ENCODE data around the gene SCPEP1.

The SCPEP1 gene

DNA sequence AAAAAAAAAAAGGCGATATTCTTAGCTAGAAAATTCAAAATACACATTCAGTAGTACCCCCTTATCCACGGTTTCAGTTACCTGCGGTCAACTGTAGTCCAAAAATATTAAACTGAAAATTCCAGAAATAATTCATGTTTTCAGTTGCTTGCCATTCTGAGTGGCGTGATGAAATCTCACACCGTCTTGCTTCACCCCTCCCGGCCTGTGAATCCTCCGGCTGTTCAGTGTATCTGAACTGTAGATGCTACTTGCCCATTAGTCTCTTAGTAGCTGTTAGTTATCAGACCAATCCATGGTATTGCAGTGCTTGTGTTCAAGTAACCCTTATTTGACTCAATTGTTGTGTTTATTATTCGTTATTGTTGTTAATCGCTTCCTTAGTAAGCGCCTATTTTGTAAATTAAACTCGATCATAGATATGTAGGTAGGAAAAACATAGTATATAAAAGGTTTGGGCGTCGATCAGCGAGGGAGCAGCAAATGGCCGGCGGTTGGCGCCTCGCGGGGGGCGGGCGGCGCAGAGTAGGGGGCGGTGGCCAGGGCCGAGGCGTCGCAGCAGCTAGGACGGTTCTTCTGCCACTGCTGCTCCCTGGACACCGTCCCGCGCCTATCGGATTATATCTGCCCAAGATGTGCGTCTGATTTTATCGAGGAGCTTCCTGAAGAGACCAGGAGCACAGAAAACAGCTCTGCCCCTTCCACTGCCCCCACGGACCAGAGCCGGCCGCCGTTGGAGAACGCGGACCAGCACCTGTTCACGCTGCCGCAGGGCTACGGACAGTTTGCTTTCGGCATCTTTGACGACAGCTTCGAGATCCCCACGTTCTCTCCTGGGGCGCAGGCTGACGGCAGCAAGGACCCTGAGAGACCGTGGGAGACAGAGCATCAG, 67.3 kb downstream of the SCPEP1 start:
- DNase-seq, result no peak

DNA sequence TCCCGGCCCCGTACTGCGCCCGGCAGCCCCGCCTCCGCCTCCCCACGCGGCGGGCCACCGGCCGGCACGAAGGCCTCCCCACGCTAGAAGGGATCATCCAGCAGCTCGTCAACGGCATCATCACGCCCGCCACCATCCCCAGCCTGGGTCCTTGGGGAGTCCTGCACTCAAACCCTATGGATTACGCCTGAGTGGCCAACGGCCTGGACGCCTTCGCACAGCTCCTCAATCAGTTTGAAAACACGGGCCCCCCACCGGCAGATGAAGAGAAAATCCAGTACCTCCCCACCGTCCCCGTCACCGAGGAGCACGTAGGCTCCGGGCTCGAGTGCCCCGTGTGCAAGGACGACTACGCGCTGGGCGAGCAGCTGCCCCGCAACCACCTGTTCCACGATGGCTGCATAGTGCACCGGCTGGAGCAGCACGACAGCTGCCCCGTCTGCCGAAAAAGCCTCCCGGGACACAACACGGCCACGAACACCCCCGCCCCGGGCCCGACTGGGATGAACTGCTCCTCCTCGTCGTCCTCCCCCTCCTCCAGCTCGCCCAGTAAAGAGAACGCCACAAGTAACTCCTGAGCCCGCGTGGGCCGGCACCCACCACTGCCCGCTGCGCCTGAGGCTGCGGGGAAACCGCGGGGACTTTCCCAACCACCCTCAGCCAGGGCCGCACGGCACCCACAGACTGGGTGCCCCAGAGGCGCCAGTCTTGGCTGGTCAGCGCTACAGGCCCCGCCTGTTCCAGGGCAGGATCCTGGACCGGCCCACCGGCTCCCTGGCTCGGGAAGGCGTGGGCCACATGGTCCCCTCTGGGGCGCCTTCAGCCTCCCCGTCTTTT, 68.2 kb downstream of the SCPEP1 start:
- no peak for DNase-seq

DNA sequence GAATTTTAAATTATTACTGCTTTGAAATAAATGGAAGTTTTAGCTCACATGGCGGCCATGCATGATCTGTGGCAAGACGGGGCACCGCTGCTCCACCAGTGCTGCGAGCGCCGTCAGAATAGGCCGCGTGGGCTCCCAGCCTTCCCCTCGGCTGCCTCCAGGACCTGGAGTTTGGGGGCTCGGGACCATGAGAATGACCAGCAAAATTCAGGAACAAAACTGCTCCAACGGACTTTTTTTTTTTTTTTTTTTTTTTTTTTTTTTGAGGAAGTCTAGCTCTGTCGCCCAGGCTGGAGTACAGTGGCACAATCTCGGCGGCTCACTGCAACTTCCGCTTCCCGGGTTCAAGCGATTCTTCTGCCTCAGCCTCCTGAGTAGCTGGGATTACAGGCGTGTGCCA, 68.8 kb downstream of the SCPEP1 start:
- DNase-seq, result no peak

DNA sequence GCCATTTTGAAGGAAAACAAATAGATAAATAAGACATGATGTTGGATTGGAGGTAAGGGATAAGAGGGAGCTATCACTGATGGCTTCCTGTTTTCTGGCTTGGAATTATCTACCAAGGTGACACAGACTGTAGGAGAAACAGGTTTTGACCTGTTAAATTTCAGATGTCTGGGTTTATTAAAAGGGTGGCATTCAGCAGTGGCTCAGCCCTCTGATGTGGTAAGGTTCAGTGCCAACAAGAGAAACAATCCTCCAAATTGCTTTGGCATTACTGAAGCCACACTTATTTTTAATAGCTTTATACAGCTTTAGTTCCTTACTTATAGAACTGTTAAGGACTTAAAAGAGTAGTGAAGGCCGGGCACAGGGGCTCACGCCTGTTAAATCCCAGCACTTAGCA, 70.2 kb downstream of the SCPEP1 start:
- no peak for DNase-seq

DNA sequence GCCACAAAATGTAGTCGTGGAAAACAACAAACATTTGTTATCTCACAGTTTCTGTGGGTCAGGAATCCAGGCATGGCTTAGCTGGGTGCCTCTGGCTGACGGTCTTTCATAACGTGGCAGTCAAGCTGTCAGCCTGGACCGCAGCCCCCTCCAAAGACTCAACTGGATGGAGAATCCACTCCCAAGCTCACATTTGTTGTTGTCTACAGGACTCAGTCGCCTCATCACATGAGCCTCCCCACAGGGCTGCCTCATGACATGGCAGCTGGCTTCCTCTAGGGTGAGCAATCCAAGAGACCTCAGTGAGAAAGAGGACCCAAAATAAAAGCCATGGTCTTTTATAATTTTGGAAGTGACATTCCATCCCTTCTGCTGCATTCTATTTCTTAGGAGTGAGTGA, 72.4 kb downstream of the SCPEP1 start:
- no peak for DNase-seq

DNA sequence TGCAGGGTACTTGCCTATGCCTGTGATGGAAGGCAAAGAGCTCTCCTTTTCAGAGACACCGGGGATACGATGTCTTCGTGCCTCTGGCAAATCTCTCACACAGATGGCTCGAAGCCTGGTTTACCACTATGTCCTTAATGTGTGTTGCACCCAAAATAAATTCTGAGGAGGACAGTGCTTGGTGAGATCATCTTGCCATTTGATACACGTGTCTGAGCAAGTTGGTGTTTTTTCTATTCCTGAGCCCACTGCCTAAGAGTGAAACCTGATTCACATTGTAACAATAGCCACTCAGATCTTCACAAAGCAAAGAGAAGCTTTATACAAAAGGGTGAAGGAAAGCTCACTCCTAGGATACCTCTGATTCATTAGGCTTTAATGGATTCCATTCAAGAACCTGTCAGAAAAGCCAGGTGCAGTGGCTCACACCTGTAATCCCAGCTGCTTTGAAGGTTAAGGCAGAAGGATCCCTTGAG, 74.0 kb downstream of the SCPEP1 start:
- DNase-seq, result peak; percentile 29 to 76
